BE2C (cell line): ENCODE results near the gene SUCO.

Experiments used
- DNase-seq: peaks from one replicate; pipeline ENCODE4 v3.0.0-alpha.2; 2020
- H3K27me3 ChIP-seq: fragments of 250-450 bp; sonication (Bioruptor Pico); 2 replicates; pipeline ENCODE4 v1.5.1; 2020; ENCODE audit warnings: mild to moderate bottlenecking
- H3K36me3 ChIP-seq: fragments of 250-450 bp; sonication (Bioruptor Pico); 2 replicates; pipeline ENCODE4 v1.5.1; 2020; ENCODE audit warnings: mild to moderate bottlenecking
- H3K4me1 ChIP-seq: fragments of 250-450 bp; sonication (Bioruptor Pico); 2 replicates; pipeline ENCODE4 v1.5.1; 2020
- H3K4me3 ChIP-seq: 2 replicates; pipeline ENCODE4 v1.5.1; 2011; ENCODE audit warnings: low read depth, low read length
- H3K9me3 ChIP-seq: fragments of 250-450 bp; sonication (Bioruptor Pico); 2 replicates; pipeline ENCODE4 v1.5.1; 2020
- TF ChIP-seq, protein P1 (sequence below): IDR thresholded peaks from 2 replicates; pipeline ENCODE4 v1.5.1; 2012; ENCODE audit warnings: mild to moderate bottlenecking, low read depth, low read length

Gene SUCO

GRCh38 chr1:172559572-172560210 lies 26.7 kb downstream of the SUCO start:
- H3K9me3 ChIP-seq: no peaks in the 10 kb centered on the region
- peaks cover 2% of the 10 kb centered on the region; the same call in 1 of the 2 replicates for H3K36me3 ChIP-seq
- no peak overlapping the region for H3K4me3 ChIP-seq
- DNase-seq: no peak
- TF ChIP-seq, protein P1, sequence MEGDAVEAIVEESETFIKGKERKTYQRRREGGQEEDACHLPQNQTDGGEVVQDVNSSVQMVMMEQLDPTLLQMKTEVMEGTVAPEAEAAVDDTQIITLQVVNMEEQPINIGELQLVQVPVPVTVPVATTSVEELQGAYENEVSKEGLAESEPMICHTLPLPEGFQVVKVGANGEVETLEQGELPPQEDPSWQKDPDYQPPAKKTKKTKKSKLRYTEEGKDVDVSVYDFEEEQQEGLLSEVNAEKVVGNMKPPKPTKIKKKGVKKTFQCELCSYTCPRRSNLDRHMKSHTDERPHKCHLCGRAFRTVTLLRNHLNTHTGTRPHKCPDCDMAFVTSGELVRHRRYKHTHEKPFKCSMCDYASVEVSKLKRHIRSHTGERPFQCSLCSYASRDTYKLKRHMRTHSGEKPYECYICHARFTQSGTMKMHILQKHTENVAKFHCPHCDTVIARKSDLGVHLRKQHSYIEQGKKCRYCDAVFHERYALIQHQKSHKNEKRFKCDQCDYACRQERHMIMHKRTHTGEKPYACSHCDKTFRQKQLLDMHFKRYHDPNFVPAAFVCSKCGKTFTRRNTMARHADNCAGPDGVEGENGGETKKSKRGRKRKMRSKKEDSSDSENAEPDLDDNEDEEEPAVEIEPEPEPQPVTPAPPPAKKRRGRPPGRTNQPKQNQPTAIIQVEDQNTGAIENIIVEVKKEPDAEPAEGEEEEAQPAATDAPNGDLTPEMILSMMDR: no peak
- no peaks in the 10 kb centered on the region; the same call in 1 of the 2 replicates for H3K4me1 ChIP-seq
- H3K27me3 ChIP-seq: no peaks in the 10 kb centered on the region

DNA sequence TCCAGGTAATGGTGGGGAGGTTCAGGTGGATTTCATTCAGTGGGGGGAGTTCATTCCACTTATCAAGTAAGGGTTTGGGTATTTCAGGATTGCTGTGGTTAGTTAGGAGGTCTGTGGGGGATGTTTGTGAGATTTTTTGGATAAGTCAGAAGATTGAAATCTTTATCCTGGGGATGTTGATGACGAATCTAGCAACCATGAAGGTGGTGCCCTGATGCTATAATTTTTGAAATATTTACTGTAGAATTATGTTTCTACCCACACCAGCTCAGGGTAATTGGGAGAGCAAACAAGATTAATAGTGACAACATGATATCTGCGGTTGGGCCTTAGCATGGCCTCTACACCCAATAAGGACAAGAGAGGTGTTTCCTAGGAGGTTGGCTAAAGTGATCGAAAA lies 28.3 kb downstream of the SUCO start:
- H3K4me1 ChIP-seq: peaks cover 1% of the 10 kb centered on the region
- no peaks in the 10 kb centered on the region for H3K9me3 ChIP-seq
- TF ChIP-seq, protein P1: no peak
- peaks cover 2% of the 10 kb centered on the region for H3K36me3 ChIP-seq
- no peak for DNase-seq
- no peaks in the 10 kb centered on the region for H3K27me3 ChIP-seq
- H3K4me3 ChIP-seq: no peak overlapping the region

DNA sequence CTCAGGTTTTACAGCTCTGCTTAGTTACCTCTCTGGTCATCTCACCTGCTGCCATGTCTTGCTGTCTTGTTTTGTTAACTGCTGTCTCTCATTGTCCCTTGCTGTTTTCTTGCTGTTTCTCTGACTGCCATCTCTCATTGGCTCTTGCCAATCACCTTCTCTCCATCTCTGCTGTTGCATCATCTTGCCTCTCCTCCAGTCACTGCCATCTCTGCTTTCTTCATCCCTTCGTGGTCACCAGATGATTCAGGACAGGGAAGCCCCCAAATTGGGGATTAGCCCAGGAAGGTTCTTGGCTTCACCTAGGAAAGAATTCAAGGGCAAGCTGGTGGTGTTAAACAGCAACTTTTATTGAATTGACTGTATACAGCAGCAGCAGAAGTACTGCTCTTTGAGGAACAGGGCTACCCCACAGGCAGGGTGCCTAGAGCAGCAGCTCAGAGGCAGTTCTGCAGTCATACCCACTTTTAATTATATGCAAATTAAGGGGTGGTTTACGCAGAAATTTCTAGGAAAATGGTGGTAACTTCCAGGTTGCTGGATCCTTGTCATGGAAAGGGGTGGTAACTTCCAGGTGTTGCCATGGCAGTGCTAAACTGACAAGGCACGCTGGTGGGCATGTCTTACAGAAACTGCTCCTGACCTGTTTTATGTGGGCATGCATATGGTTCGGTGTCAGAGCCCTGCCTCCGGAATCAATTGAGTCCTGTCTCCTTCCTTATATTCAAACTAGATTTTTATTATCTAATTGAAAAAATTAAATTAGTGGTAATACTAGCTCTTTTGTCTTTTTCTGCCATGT lies 33.4 kb downstream of the SUCO start:
- Histone ChIP-seq H3K4me1 (peaks cover 6% of the 10 kb centered on the region), H3K36me3 (peaks cover 10% of the 10 kb centered on the region), H3K9me3 (no peaks in the 10 kb centered on the region), H3K27me3 (no peaks in the 10 kb centered on the region), H3K4me3 (no peak overlapping the region)
- no peak for DNase-seq
- TF ChIP-seq, protein P1: no peak

GRCh38 chr1:172567720-172568119 lies 34.8 kb downstream of the SUCO start:
- TF ChIP-seq, protein P1: no peak
- DNase-seq: no peak
- peaks cover 7% of the 10 kb centered on the region for H3K36me3 ChIP-seq
- H3K9me3 ChIP-seq: no peaks in the 10 kb centered on the region
- H3K4me1 ChIP-seq: peaks cover 6% of the 10 kb centered on the region
- H3K4me3 ChIP-seq: no peak overlapping the region
- H3K27me3 ChIP-seq: no peaks in the 10 kb centered on the region

DNA sequence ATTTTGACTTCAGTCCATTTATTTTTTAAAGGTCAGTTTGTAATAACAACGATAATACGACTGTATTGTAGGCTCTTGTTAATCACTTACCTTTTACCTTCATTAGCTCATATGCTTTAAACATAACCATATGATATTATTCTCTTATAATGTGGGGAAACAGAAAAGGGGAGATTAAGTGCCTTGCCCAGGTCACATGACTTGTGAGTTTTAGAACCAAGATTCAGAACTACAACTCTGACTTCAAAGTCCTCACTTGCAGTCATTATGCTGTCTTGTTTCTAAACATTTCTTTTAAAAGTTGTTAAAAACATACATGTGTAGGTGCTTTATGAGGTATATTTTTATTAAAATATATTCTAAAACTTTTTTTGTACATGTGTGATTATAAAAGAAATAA lies 41.1 kb downstream of the SUCO start:
- Histone ChIP-seq H3K36me3 (peaks cover 10% of the 10 kb centered on the region), H3K9me3 (no peaks in the 10 kb centered on the region), H3K27me3 (no peaks in the 10 kb centered on the region), H3K4me1 (0 out of 2 replicates have a peak, but pooled peaks cover 4% of the 10 kb centered on the region), H3K4me3 (no peak overlapping the region)
- DNase-seq: no peak
- TF ChIP-seq, protein P1: no peak

DNA sequence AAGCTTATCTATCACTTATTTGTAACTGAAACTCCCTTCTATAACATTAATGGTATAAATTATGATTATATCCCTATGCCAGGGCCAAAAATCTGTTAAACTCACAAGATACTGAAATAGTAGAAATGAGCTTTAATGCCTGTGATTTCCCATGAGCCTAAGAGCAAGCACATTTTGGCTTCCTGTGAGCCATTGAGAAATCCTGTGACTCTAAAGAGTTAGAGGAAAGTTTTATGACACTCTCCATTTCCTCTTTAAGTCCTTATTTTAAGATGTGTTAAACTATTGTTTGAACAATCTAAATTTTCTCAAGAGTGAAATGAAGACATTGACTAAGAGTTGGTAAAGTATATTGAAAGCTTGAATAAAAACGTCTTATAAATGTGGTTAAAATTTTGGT lies 45.6 kb downstream of the SUCO start:
- no peak for DNase-seq
- TF ChIP-seq, protein P1: no peak
- Histone ChIP-seq H3K27me3 (no peaks in the 10 kb centered on the region), H3K9me3 (no peaks in the 10 kb centered on the region), H3K4me1 (0 out of 2 replicates have a peak, but pooled peaks cover 4% of the 10 kb centered on the region), H3K4me3 (no peak overlapping the region), H3K36me3 (peaks cover 3% of the 10 kb centered on the region)
